Measurements from ENCODE around the gene OLFM3. TPM values are rescaled to one million over a fixed set of nuclear protein-coding genes. Genes with fewer than 3 reads are reported as not detected.

Gene OLFM3
- total RNA-seq, 1 donor from 2014 or later, result 7.5 TPM

GRCh38 chr1:101977266-101977665 lies 19.5 kb downstream of the OLFM3 start:
- TF ChIP-seq, protein P1, sequence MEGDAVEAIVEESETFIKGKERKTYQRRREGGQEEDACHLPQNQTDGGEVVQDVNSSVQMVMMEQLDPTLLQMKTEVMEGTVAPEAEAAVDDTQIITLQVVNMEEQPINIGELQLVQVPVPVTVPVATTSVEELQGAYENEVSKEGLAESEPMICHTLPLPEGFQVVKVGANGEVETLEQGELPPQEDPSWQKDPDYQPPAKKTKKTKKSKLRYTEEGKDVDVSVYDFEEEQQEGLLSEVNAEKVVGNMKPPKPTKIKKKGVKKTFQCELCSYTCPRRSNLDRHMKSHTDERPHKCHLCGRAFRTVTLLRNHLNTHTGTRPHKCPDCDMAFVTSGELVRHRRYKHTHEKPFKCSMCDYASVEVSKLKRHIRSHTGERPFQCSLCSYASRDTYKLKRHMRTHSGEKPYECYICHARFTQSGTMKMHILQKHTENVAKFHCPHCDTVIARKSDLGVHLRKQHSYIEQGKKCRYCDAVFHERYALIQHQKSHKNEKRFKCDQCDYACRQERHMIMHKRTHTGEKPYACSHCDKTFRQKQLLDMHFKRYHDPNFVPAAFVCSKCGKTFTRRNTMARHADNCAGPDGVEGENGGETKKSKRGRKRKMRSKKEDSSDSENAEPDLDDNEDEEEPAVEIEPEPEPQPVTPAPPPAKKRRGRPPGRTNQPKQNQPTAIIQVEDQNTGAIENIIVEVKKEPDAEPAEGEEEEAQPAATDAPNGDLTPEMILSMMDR (IDR thresholded peaks at IDR 0.05; ENCODE audit: unreplicated experiment), result no peak
- Mint-ChIP-seq H3K4me3 (no peak overlapping the region), H3K27me3 (ENCODE audit: low read depth) (no peaks in the 10 kb centered on the region), H3K4me1 (peaks cover 21% of the 10 kb centered on the region), H3K36me3 (no peaks in the 10 kb centered on the region), H3K27ac (no peak overlapping the region), H3K9me3 (no peaks in the 10 kb centered on the region)
- no peak for DNase-seq (ENCODE audit: low spot score in 2 of 2, unreplicated experiment in 2 of 2)

- no peak for DNase-seq (ENCODE audit: low spot score in 2 of 2, unreplicated experiment in 2 of 2)
- Mint-ChIP-seq H3K27ac (no peak overlapping the region), H3K4me1 (peaks cover 17% of the 10 kb centered on the region), H3K36me3 (no peaks in the 10 kb centered on the region), H3K27me3 (ENCODE audit: low read depth) (no peaks in the 10 kb centered on the region), H3K4me3 (no peak overlapping the region), H3K9me3 (no peaks in the 10 kb centered on the region)
- TF ChIP-seq, protein P1 (IDR thresholded peaks at IDR 0.05; ENCODE audit: unreplicated experiment), result no peak
Measured at GRCh38 chr1:101976161-101976560, 20.6 kb downstream of the OLFM3 start.

DNA sequence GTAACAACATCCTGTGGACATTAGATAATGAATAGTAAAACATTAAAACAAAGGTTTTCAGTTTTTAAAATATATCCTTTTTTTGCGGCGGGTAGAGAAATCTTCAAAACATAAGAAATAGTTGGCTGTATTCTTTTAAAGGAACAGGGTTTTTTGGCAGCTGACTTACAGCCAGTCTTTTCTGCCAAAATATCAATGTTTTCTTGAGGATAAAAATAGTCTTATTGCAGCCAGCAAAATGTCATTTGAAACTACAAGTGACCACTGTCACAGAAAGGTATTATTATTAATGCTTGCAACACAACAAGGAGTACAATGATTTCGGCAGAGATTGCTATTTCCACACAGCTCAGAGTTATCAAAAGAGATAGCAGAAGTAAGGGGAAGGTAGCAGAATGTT lies 21.4 kb downstream of the OLFM3 start:
- Mint-ChIP-seq H3K9me3 (no peaks in the 10 kb centered on the region), H3K27me3 (ENCODE audit: low read depth) (no peaks in the 10 kb centered on the region), H3K4me3 (no peak overlapping the region), H3K36me3 (no peaks in the 10 kb centered on the region), H3K27ac (no peak overlapping the region), H3K4me1 (peaks cover 21% of the 10 kb centered on the region)
- TF ChIP-seq, protein P1 (IDR thresholded peaks at IDR 0.05; ENCODE audit: unreplicated experiment), result no peak
- no peak for DNase-seq (ENCODE audit: low spot score in 2 of 2, unreplicated experiment in 2 of 2)

DNA sequence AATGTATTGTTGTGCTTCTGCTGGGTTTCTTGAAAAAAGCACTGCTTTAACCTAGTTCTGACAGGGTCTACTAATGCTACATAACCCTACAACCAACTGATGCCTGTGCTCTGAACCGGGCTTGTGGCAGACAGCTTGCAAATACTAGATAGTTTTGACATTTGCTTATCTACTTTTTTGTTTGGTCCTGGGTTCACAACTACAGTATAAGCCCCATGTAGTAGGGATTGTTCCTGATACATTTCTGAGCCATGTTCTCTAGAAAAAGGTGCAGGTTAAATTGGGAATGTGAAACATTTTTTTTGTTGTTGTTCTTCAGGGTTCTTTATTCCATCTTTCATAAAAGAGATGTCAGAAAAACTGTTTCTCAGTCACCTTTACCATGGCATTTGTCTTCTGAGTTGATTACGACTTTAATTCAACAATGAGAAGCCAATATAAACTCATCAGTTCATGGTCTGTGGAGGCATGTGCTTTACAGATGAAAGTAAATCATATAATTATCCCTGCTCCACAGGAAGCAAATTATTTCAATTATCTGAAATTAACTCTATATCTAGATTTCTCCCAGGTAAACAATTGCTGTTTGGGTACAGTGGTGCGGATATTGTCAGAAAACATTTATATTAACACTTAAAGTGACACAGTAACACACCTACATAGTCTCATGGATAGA lies 22.0 kb downstream of the OLFM3 start:
- Mint-ChIP-seq H3K27me3 (ENCODE audit: low read depth) (no peaks in the 10 kb centered on the region), H3K36me3 (no peaks in the 10 kb centered on the region), H3K4me3 (no peak overlapping the region), H3K4me1 (peaks cover 23% of the 10 kb centered on the region), H3K27ac (no peak overlapping the region), H3K9me3 (no peaks in the 10 kb centered on the region)
- TF ChIP-seq, protein P1 (IDR thresholded peaks at IDR 0.05; ENCODE audit: unreplicated experiment), result no peak
- no peak for DNase-seq (ENCODE audit: low spot score in 2 of 2, unreplicated experiment in 2 of 2)

GRCh38 chr1:101971304-101971703 lies 25.4 kb downstream of the OLFM3 start:
- TF ChIP-seq, protein P1 (IDR thresholded peaks at IDR 0.05; ENCODE audit: unreplicated experiment), result no peak
- no peaks in the 10 kb centered on the region for H3K36me3 Mint-ChIP-seq

More at GRCh38 chr1:101971304-101971703, 25.4 kb downstream of the OLFM3 start:
- no peak for DNase-seq (ENCODE audit: low spot score in 2 of 2, unreplicated experiment in 2 of 2)
- no peaks in the 10 kb centered on the region for H3K27me3 Mint-ChIP-seq (ENCODE audit: low read depth)
- H3K27ac Mint-ChIP-seq, result no peak overlapping the region
- H3K9me3 Mint-ChIP-seq, result no peaks in the 10 kb centered on the region
- no peak overlapping the region for H3K4me3 Mint-ChIP-seq
- peaks cover 46% of the 10 kb centered on the region for H3K4me1 Mint-ChIP-seq

Measured in mesothelial cell of epicardium (in vitro differentiated cells).